GM19025 (cell line): Measurements from ENCODE around the gene ENTPD7.
"Not testable (repeated sequence)": the region's sequence is repeated elsewhere in the genome, so short reads cannot be mapped to it uniquely, and the experiment has no call there.

Experiments
- ATAC-seq: cut with Tn5 transposase; IDR thresholded peaks from one replicate; pipeline ENCODE4 v1.9.1; 2021; ENCODE audit warnings: mild to moderate bottlenecking, low read depth, moderate library complexity; ENCODE audit not compliant: unreplicated experiment

ENTPD7 gene, protein sequence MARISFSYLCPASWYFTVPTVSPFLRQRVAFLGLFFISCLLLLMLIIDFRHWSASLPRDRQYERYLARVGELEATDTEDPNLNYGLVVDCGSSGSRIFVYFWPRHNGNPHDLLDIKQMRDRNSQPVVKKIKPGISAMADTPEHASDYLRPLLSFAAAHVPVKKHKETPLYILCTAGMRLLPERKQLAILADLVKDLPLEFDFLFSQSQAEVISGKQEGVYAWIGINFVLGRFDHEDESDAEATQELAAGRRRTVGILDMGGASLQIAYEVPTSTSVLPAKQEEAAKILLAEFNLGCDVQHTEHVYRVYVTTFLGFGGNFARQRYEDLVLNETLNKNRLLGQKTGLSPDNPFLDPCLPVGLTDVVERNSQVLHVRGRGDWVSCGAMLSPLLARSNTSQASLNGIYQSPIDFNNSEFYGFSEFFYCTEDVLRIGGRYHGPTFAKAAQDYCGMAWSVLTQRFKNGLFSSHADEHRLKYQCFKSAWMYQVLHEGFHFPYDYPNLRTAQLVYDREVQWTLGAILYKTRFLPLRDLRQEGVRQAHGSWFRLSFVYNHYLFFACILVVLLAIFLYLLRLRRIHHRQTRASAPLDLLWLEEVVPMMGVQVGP

GRCh38 chr10:99659031-99659867 is at the start of gene ENTPD7:
Gene ENTPD7, plus strand, starts transcription at chr10:99659509. Its CDS starts 448 bp downstream, at chr10:99659957.
- ATAC-seq, result peak; percentile 99

DNA sequence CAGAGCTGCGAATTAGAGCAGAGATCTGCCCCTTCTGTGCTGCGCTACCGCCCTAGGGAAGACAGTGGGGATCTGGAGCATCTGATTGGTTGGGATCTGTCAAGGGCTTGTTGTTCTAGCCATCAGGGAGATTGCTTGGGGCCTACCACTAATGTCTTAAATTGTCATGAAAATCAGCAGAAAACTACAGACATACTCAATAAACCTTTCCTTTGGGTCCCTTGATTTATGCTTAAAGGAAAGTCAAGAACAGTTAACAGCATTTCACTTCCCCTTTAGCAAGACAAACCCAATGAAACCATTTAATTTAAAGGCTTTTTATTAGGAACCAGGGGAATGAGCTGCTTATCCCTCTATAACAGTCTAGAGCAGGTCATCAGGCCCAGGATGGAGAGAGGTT is 49.1 kb upstream of the ENTPD7 start:
- ATAC-seq, result no peak

DNA sequence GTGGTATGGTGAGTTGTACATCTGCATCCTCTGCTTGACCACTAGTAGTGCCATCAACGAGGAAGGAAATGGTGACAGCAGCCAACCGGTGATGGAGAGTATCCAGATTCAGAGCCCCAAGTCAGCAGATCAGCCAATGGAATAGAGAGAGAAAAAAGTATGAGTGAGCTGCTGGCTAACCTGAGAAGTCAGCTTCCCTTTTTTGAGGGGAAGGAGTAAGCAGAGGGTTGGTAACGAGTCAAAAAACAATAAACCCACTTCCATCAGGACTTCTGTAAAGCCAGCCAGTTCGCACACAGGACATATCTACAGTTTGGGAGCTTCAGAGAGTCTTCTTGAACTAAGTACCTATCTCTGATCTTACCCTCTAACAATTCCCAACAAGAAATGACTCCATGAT is 48.0 kb upstream of the ENTPD7 start:
- ATAC-seq, result no peak

DNA sequence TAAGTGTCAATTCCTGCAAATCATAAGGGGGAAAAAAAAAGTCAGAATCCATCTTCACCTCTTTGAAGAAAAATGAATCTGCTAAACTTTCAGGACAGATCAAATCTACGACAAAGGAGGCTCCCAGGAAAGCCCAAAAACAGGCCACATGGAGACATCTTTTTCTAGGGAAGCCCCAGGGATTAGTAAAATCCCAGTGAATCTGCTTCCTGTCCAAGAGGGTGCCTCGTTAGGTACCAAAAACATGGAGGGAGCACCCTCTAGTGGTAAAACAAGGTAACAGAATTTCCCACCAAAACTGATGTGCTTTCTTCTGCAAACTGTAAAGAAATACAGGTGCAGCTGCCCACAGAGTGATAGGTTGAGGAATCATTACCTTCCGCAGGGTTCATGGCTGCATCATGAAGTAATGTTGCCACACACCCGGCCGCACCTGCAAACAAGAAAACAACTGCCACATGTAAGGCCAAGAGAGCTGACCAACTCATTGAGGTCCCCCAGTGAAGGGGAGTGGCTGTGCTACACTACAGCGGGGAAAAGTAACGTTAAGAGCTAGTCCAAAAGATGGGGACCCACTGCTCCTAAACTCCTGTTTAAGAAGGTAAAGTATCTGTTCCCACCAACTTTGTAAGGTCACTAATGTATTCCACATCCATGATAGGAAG is 47.0 kb upstream of the ENTPD7 start:
- ATAC-seq, result no peak

- no peak for ATAC-seq
Observed at GRCh38 chr10:99615426-99615825, 43.9 kb upstream of the ENTPD7 start.

DNA sequence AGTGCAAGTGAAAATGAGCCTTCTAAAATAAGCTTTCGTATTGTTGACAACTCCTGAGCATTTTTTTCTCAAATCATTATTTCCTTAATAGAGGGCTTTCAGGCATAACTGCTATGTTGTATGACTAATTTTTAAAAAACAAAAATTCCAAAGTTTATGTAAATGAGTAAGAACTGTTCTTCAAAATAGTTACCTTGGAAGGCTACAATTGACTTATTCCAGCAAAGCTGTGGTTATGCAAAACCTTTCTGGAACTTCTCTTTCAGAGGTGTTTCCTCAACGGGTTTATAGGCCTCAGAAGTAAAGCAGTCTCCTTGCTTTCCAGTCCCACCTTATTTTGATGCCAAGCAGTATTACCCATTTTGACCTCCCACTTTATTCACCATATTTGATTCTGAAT is 41.6 kb upstream of the ENTPD7 start:
- ATAC-seq, result no peak

DNA sequence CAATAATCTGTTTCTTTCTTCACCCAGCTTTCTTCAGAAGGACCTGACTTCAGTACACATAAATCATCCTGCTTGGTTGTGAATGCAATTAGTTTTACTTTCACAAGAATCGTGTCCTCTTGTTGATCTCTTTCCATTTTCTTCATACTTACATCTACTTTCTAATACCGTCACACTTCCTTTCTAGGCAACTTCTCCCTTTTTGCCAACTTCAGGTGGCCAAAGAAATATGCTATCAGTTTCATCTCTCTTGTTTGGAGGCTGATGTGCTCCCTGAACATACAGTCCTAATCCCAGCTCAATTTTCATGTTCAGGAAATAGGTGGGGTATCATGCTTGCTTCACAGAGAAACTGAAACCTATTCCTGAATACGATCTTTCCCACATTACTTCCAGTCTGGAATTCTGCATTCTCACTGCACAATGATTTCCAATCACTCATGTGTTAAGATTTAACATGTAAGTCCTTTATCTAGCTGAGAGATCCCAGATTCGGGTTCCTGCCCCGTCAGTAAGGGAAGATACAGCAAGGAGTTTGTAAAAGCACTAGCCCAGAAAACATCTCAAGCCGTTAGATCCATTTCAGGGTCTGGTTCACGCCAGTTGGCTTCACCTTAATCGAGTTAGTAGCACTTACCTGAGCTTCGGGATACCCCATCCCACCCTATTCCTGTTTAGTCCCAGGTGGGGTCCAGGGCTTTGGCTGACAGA is 40.1 kb upstream of the ENTPD7 start:
- ATAC-seq, result no peak

GRCh38 chr10:99619851-99620710 is 39.2 kb upstream of the ENTPD7 start, which contains the start of gene SLC25A28:
Gene SLC25A28, minus strand, starts transcription at chr10:99620439. Its CDS starts 104 bp downstream, at chr10:99620335.
- ATAC-seq, result peak; percentile 70

GRCh38 chr10:99620711-99621453 is 38.4 kb upstream of the ENTPD7 start:
- ATAC-seq, result peak; percentile 84

DNA sequence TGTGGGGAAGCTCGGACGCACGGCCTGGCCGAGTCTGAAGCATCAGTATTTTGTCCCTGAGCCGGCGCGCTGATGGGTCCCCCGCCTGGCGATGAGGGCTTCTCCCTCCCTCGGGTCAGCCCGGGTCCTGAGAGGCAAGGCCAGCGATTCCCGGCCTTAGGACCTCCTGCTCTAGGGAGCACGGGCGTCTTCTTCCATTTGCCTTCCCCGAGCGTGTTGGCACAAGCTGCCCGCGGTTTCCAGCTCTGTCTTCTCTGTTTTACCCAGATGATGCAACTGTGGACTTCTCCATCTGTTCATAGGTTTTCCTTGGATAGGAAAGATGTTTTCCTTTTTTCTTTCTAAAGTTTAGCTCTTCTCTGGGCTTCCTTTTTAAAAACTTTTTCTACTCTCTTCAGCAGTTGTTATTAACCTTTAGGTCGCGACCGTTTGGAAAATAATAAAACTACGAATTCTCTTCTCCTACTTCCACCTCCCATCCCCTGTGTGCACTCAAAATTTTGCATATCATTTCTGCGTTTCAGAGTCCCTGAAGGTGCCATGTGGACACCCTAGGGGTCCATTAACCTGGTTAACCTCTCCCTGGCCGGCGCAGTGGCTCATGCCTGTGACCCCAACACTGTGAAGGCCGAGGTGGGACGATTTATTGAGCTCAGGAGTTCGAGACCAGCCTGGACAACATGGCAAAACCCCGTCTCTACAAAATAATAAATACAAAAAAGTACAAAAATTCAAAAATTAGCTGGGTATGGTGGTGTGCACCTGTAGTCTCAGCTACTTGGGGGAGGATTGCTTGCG is 37.7 kb upstream of the ENTPD7 start:
- peak; percentile 0 for ATAC-seq

GRCh38 chr10:99623919-99624318 is 35.4 kb upstream of the ENTPD7 start:
- ATAC-seq, result no peak

- ATAC-seq, result not testable (repeated sequence)
Observed at GRCh38 chr10:99625124-99625523, 34.2 kb upstream of the ENTPD7 start.

GRCh38 chr10:99628923-99629624 is 30.2 kb upstream of the ENTPD7 start:
- ATAC-seq, result no peak

- no peak for ATAC-seq
Observed at GRCh38 chr10:99629625-99629978, 29.7 kb upstream of the ENTPD7 start.

GRCh38 chr10:99630433-99630832 is 28.9 kb upstream of the ENTPD7 start:
- ATAC-seq, result no peak

DNA sequence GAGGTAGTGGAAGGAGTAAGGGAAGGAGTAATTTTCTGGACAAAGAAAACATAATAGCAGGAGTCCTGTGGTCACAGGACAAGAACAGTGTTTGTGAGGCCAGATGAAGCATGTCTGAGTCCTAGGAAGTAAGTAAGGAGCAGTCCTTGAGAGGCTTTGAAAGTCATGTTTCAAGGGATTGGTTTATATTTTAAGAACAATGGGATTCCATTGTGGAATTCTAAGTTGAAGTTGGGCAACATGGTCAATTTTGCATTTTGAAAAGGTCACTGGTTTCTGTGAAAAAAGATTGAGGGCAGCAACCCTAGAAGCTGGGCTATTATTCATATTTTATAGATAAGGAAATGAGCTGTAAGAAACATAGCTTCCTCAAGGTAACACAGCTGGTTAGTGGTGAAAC is 28.3 kb upstream of the ENTPD7 start:
- no peak for ATAC-seq

- no peak for ATAC-seq
Observed at GRCh38 chr10:99631496-99631895, 27.8 kb upstream of the ENTPD7 start.
